GM12878 (cell line): ENCODE data around the gene IQGAP2. TPM values are rescaled to one million over a fixed set of nuclear protein-coding genes. Genes with fewer than 3 reads are reported as not detected.

ENCODE experiments used
- ATAC-seq: fragments of 200-7000 bp; cut with Tn5 transposase; 3 replicates; pipeline ENCODE4 v1.9.1; 2020; ENCODE audit warnings: mild to moderate bottlenecking, moderate library complexity
- BruUV-seq: library from RNA; stranded (reverse); fragments of 400-500 nt; replicated peaks from 2 replicates; lab custom pipeline; 2021; lab: Mats Ljungman, UMichigan
- CTCF ChIA-PET: fragments of 300-600 bp; sonication (Branson Sonifier 250); formaldehyde crosslinking; extraction: SDS; loops from one replicate; lab custom pipeline; 2021; ENCODE audit warnings: inconsistent platforms; lab: Yijun Ruan, JAX
- POLR2A ChIA-PET: fragments of 350-600 bp; formaldehyde crosslinking; extraction: SDS; loops from one replicate; lab custom pipeline; 2021; ENCODE audit warnings: inconsistent platforms; lab: Charles Lee
- RAD21 ChIA-PET: fragments of 300-600 bp; sonication (Branson Sonifier 250); formaldehyde crosslinking; loops from one replicate; lab custom pipeline; 2023; ENCODE audit warnings: antibody characterized with exemption; ENCODE audit not compliant: unreplicated experiment; lab: Charles Lee
- SMC1A ChIA-PET: fragments of 300-600 bp; sonication (Branson Sonifier 250); formaldehyde crosslinking; loops from one replicate; lab custom pipeline; 2023; ENCODE audit not compliant: unreplicated experiment, uncharacterized antibody; lab: Charles Lee
- DNase-seq: peaks from one replicate; pipeline ENCODE4 v3.0.0-alpha.2; 2011; ENCODE audit warnings: low read depth, low spot score
- FAIRE-seq: peaks from 3 replicates; lab custom pipeline; 2011; peaks lifted over from hg19 to GRCh38; lab: Jason Lieb, UNC
- H2AFZ ChIP-seq: 2 replicates; pipeline ENCODE4 v1.6.0; 2011; ENCODE audit warnings: low read depth, low read length, control low read depth; ENCODE audit not compliant: control insufficient read depth
- H3K27ac ChIP-seq: 2 replicates; pipeline ENCODE4 v1.5.1; 2011; ENCODE audit warnings: control low read depth; ENCODE audit not compliant: control insufficient read depth, insufficient read depth
- H3K27me3 ChIP-seq, 2 experiments: replicated peaks in 1 of 2; 2 replicates each; pipeline versions ENCODE4 v1.6.0 to v1.6.1; 2011; ENCODE audit warnings: low read length in 1 of 2; ENCODE audit not compliant: control insufficient read depth in 2 of 2, insufficient read depth in 2 of 2
- H3K36me3 ChIP-seq, 2 experiments: 2 replicates each; pipeline ENCODE4 v1.5.1; 2011; ENCODE audit warnings: low read length in 1 of 2; ENCODE audit not compliant: control insufficient read depth in 2 of 2, insufficient read depth in 2 of 2
- H3K4me1 ChIP-seq: 2 replicates; pipeline ENCODE4 v1.6.1; 2011; ENCODE audit warnings: mild to moderate bottlenecking, low read length, moderate library complexity, mixed read lengths; ENCODE audit not compliant: control insufficient read depth, insufficient read depth
- H3K4me2 ChIP-seq: 2 replicates; pipeline ENCODE4 v1.6.0; 2011; ENCODE audit warnings: control low read depth; ENCODE audit not compliant: control insufficient read depth, insufficient read depth
- H3K4me3 ChIP-seq: fragments of 200-600 bp; sonication (generic); 2 replicates; pipeline ENCODE4 v1.5.1; 2016
- H3K79me2 ChIP-seq: 2 replicates; pipeline ENCODE4 v1.6.0; 2011; ENCODE audit warnings: low read length; ENCODE audit not compliant: control insufficient read depth, insufficient read depth
- H3K9ac ChIP-seq: 2 replicates; pipeline ENCODE4 v1.8.0; 2011; ENCODE audit warnings: low read length, control low read depth, mixed read lengths; ENCODE audit not compliant: control insufficient read depth, insufficient read depth
- H3K9me3 ChIP-seq: replicated peaks from 3 replicates; pipeline ENCODE4 v1.5.1; 2011; ENCODE audit warnings: mild to moderate bottlenecking, low read length; ENCODE audit not compliant: control insufficient read depth, insufficient read depth
- H4K20me1 ChIP-seq: 2 replicates; pipeline ENCODE4 v1.6.0; 2011; ENCODE audit not compliant: control insufficient read depth, insufficient read depth
- ASH2L ChIP-seq: fragments of 300-600, 200-600 bp; sonication (generic); IDR thresholded peaks from 2 replicates; pipeline ENCODE4 v1.6.1; 2017; ENCODE audit warnings: low read depth, mild to moderate bottlenecking, borderline replicate concordance
- BCL3 ChIP-seq: IDR thresholded peaks from 2 replicates; pipeline ENCODE4 v1.6.1; 2011; ENCODE audit warnings: borderline replicate concordance, low read depth, mild to moderate bottlenecking, moderate library complexity, low read length; ENCODE audit not compliant: insufficient read depth, poor library complexity, severe bottlenecking
- NKRF ChIP-seq: fragments of 450-650 bp; conservative IDR thresholded peaks from 2 replicates; pipeline ENCODE4 v1.6.1; 2017; ENCODE audit warnings: mild to moderate bottlenecking, moderate library complexity
- NR2C2 ChIP-seq: IDR thresholded peaks from 2 replicates; pipeline ENCODE4 v1.6.1; 2011; ENCODE audit warnings: borderline replicate concordance, low read depth; ENCODE audit not compliant: control insufficient read depth, insufficient read length
- POLR2AphosphoS2 ChIP-seq: IDR thresholded peaks from 2 replicates; pipeline ENCODE4 v1.6.1; 2011; ENCODE audit warnings: low read depth, mild to moderate bottlenecking, low read length, improper control_type of control experiment, moderate library complexity
- RB1 ChIP-seq: fragments of 450-650 bp; formaldehyde crosslinking; IDR thresholded peaks from 2 replicates; pipeline ENCODE4 v1.6.1; 2017; ENCODE audit warnings: mild to moderate bottlenecking, borderline replicate concordance
- RBBP5 ChIP-seq: fragments of 200-600 bp; sonication (generic); conservative IDR thresholded peaks from 2 replicates; pipeline ENCODE4 v1.6.1; 2016
- RELB ChIP-seq: fragments of 450-650 bp; IDR thresholded peaks from 2 replicates; pipeline ENCODE4 v1.6.1; 2017; ENCODE audit warnings: low read depth, mild to moderate bottlenecking, moderate library complexity
- RFX5 ChIP-seq: IDR thresholded peaks from 2 replicates; pipeline ENCODE4 v1.6.1; 2011; ENCODE audit warnings: low read depth, low read length, improper control_type of control experiment
- SRF ChIP-seq, 2 experiments: IDR thresholded peaks; 2 replicates each; pipeline ENCODE4 v1.6.1; 2011; ENCODE audit warnings: low read depth in 2 of 2, low read length in 2 of 2, mild to moderate bottlenecking in 1 of 2, moderate library complexity in 1 of 2
- TCF7 ChIP-seq: IDR thresholded peaks from 2 replicates; pipeline ENCODE4 v1.6.1; 2014; ENCODE audit warnings: antibody characterized with exemption, borderline replicate concordance
- WGBS: methylation state at CpG from one replicate; pipeline ENCODE4 v1.1.6; 2016; ENCODE audit warnings: low lambda C conversion rate; ENCODE audit not compliant: insufficient replicate concordance, insufficient coverage; ENCODE audit errors: missing lambda C conversion rate; 5-methylcytosine and 5-hydroxymethylcytosine counted together
- in situ Hi-C: fragments of 300-500 bp; cut with MboI; formaldehyde crosslinking; loops from 9 replicates; pipeline ENCODE4 v1.14.3; 2018; ENCODE audit warnings: mixed read lengths
- intact Hi-C: fragments of 100-400 bp; cut with micrococcal nuclease; formaldehyde crosslinking; loops from one replicate; pipeline ENCODE4 v1.14.2; 2022; ENCODE audit not compliant: unreplicated experiment
- polyA plus RNA-seq, 11 experiments: library from polyadenylated mRNA; depleted of rRNA in 4 of 11; unstranded in 6 of 11; stranded (reverse) in 5 of 11; fragments of >200 nt; fragmentation: Nextera tagmentation in 4 of 11; fragmentation: Illumina TruSeq in 1 of 11; extraction: Ambion mirVana in 4 of 11; extraction: Trizol in 1 of 11; gene quantifications; 1 replicate in 1 of 11; 2 replicates in 10 of 11; pipeline versions ENCODE4 v1.2.1 to v1.2.3, GENCODE V29; 2011 to 2016; ENCODE audit warnings: inconsistent platforms in 2 of 11, missing spikeins in 2 of 11, low read depth in 1 of 11
- total RNA-seq, 4 experiments: library from RNA; depleted of rRNA in 3 of 4; stranded (reverse); fragments of >200 nt in 3 of 4; fragmentation: Illumina TruSeq in 1 of 4; extraction: Trizol in 1 of 4; gene quantifications; 2 replicates each; pipeline versions ENCODE4 v1.2.1 to v1.2.3, GENCODE V29; 2013 to 2021

IQGAP2 gene
- total and polyA plus RNA-seq, 10 of the 15 experiments (the other 5 are each of a cell fraction or from before 2014, with no cell fraction given): 14.5 to 41.4 (median 21.8) TPM

- FAIRE-seq (no peak), DNase-seq (no peak)
- no peak overlapping the region for H3K4me2 ChIP-seq
- H3K27me3 ChIP-seq: no peaks in the 10 kb centered on the region
- SMC1A ChIA-PET: interaction anchor here (0.7 to 1.4 kb wide), 5 partner anchors 15 to 390 kb away, joined by 3 to 5 read pairs (median 3); no protein-coding TSS in a partner anchor
- no peaks in the 10 kb centered on the region for H3K9me3 ChIP-seq
- peaks cover 10% of the 10 kb centered on the region for H3K4me1 ChIP-seq
- H3K79me2 ChIP-seq: no peaks in the 10 kb centered on the region
- TF ChIP-seq RB1 (no peak), BCL3 (no peak), ASH2L (no peak), RFX5 (no peak), RELB (no peak), SRF (IDR thresholded peaks at IDR 0.05; ENCODE audit: low read depth in 2 of 2, low read length in 2 of 2) (no peak), NKRF (no peak), TCF7 (no peak), NR2C2 (no peak), POLR2AphosphoS2 (no peak), RBBP5 (no peak)
- TF ChIP-seq, all 136 proteins: peak for 0
- ChIA-PET CTCF (interaction anchor here (1.2 to 1.4 kb wide), 2 partner anchors 13 to 86 kb away, joined by 3 to 4 read pairs; no protein-coding TSS in a partner anchor), RAD21 (interaction anchor here (1.5 kb wide), 1 partner anchor 86 kb away, joined by 7 read pairs; no protein-coding TSS in a partner anchor), POLR2A (no interaction called here)
- H3K9ac ChIP-seq: no peak overlapping the region
- ATAC-seq: no peak
- no peak overlapping the region for H2AFZ ChIP-seq
- intact Hi-C loops: no loop called here
- no TSS peak for BruUV-seq
- no peaks in the 10 kb centered on the region for H3K36me3 ChIP-seq
- no peak overlapping the region for H3K27ac ChIP-seq
- 95% methylated on average over 3 of the region's 3 CpGs for WGBS
- H3K4me3 ChIP-seq: no peak overlapping the region
- H4K20me1 ChIP-seq: no peaks in the 10 kb centered on the region
- in situ Hi-C loops: no loop called here
Observed at GRCh38 chr5:76688836-76689235, 285.8 kb downstream of the IQGAP2 start.
